ENCODE measurements around the gene CFAP46.

GRCh38 chr10:132848291-132848701 is 94.1 kb downstream of the CFAP46 start:
- TF ChIP-seq MLX (CRISPR knock-in tag; IDR thresholded peaks at IDR 0.05) (no peak), ZNF121 (CRISPR knock-in tag; IDR thresholded peaks at IDR 0.05) (no peak), TEAD4 (CRISPR knock-in tag; IDR thresholded peaks at IDR 0.05) (no peak), SP1 (CRISPR knock-in tag; conservative IDR thresholded peaks at IDR 0.05) (no peak), CTCF (IDR thresholded peaks at IDR 0.05) (no peak), E2F4 (CRISPR knock-in tag; IDR thresholded peaks at IDR 0.05; ENCODE audit: borderline replicate concordance, low read depth) (no peak)
